ENCODE results near the gene CDC25A. TPM values are rescaled to one million over a fixed set of nuclear protein-coding genes. Genes with fewer than 3 reads are reported as not detected.
A peak's percentile ranks its signal among the peaks of the same experiment; 100 is the strongest.

The CDC25A gene
- 10 to 100 TPM; 32.5 to 33.9 TPM for total RNA-seq

- DNase-seq (peak; percentile 98), ATAC-seq (peak; percentile 99)
- Mint-ChIP-seq H3K27me3 (peaks cover 7% of the 10 kb centered on the region), H3K4me3 (peak within 1 kb of the TSS; percentile 96), H3K4me1 (peaks cover 15% of the 10 kb centered on the region), H3K9me3 (ENCODE audit: low read depth) (no peaks in the 10 kb centered on the region), H3K27ac (peak within 1 kb of the TSS; percentile 79), H3K36me3 (ENCODE audit: low read depth) (peaks cover 39% of the 10 kb centered on the region)
- CTCF ChIA-PET, result interaction anchor here (0.6 to 2.2 kb wide), 4 partner anchors 248 to 572 kb away, joined by 3 to 7 read pairs (median 3); no protein-coding TSS in a partner anchor
- POLR2A ChIA-PET, result interaction anchor here (0.6 to 1.5 kb wide), 9 partner anchors 52 to 818 kb away, joined by 3 to 9 read pairs (median 3); partner anchors contain the start of genes CCDC51, PFKFB4, TMA7 and WDR6
- intact Hi-C loops (cut with DNase I, micrococcal nuclease), result loop anchor here (1.0 to 5.0 kb wide), 22 partner anchors 53 to 906 kb away; partner anchors contain the start of genes NME6 (in 2 of the 2), ZNF589 (in 2 of the 2), CCDC51 (in 1 of the 2) and DHX30 (in 1 of the 2)
Measured at GRCh38 chr3:48188266-48189201, at the start of gene CDC25A. TSS of gene CDC25A (minus strand) at chr3:48188417. CDS start at chr3:48187947, 470 bp downstream.

- Mint-ChIP-seq H3K4me3 (no peak overlapping the region), H3K27ac (no peak overlapping the region), H3K27me3 (peaks cover 2% of the 10 kb centered on the region), H3K4me1 (peaks cover 11% of the 10 kb centered on the region), H3K36me3 (ENCODE audit: low read depth) (no peaks in the 10 kb centered on the region), H3K9me3 (ENCODE audit: low read depth) (no peaks in the 10 kb centered on the region)
- POLR2A ChIA-PET, result no interaction called here
- DNase-seq, result no peak
- no peak for ATAC-seq
- CTCF ChIA-PET, result interaction anchor here (0.6 to 8.1 kb wide), 2 partner anchors 200 to 367 kb away, joined by 3 to 56 read pairs; no protein-coding TSS in a partner anchor
- intact Hi-C loops (cut with DNase I, micrococcal nuclease), result no loop called here
Measured at GRCh38 chr3:48236531-48236930, 48.3 kb upstream of the CDC25A start.

GRCh38 chr3:48233542-48233941 lies 45.3 kb upstream of the CDC25A start:
- intact Hi-C loops (cut with DNase I, micrococcal nuclease), result loop anchor here in 1 of 2 experiments (2.0 kb wide), 1 partner anchor 315 kb away; no protein-coding TSS in a partner anchor
- CTCF ChIA-PET, result interaction anchor here (0.6 to 8.1 kb wide), 4 partner anchors 119 to 206 kb away, joined by 3 to 56 read pairs (median 3); partner anchors contain the start of gene CCDC51
- POLR2A ChIA-PET, result interaction anchor here (0.5 kb wide), 1 partner anchor 11 kb away, joined by 4 read pairs; no protein-coding TSS in a partner anchor

GRCh38 chr3:48232734-48233133 lies 44.5 kb upstream of the CDC25A start:
- Mint-ChIP-seq H3K27me3 (peaks cover 2% of the 10 kb centered on the region), H3K4me1 (peaks cover 6% of the 10 kb centered on the region), H3K4me3 (no peak overlapping the region), H3K9me3 (ENCODE audit: low read depth) (no peaks in the 10 kb centered on the region), H3K27ac (no peak overlapping the region), H3K36me3 (ENCODE audit: low read depth) (no peaks in the 10 kb centered on the region)
- ChIA-PET POLR2A (no interaction called here), CTCF (interaction anchor here (0.7 to 8.1 kb wide), 4 partner anchors 8 to 558 kb away, joined by 3 to 56 read pairs (median 4); partner anchors contain the start of genes CCDC51, TMA7 and ZNF589)
- DNase-seq, result peak; percentile 81
- peak; percentile 98 for ATAC-seq
- intact Hi-C loops (cut with DNase I, micrococcal nuclease), result loop anchor here (1.0 to 2.0 kb wide), 2 partner anchors 204 to 316 kb away; no protein-coding TSS in a partner anchor

More at GRCh38 chr3:48233542-48233941, 45.3 kb upstream of the CDC25A start:
- no peaks in the 10 kb centered on the region for H3K9me3 Mint-ChIP-seq (ENCODE audit: low read depth)
- DNase-seq (no peak), ATAC-seq (no peak)
- peaks cover 6% of the 10 kb centered on the region for H3K4me1 Mint-ChIP-seq
- H3K4me3 Mint-ChIP-seq, result no peak overlapping the region
- H3K27ac Mint-ChIP-seq, result no peak overlapping the region
- no peaks in the 10 kb centered on the region for H3K36me3 Mint-ChIP-seq (ENCODE audit: low read depth)
- H3K27me3 Mint-ChIP-seq, result peaks cover 2% of the 10 kb centered on the region

GRCh38 chr3:48232232-48232631 lies 44.0 kb upstream of the CDC25A start:
- Mint-ChIP-seq H3K9me3 (ENCODE audit: low read depth) (no peaks in the 10 kb centered on the region), H3K27ac (no peak overlapping the region), H3K4me3 (no peak overlapping the region), H3K27me3 (peaks cover 3% of the 10 kb centered on the region), H3K36me3 (ENCODE audit: low read depth) (no peaks in the 10 kb centered on the region), H3K4me1 (peaks cover 7% of the 10 kb centered on the region)
- intact Hi-C loops (cut with DNase I, micrococcal nuclease), result loop anchor here (1.0 to 2.0 kb wide), 2 partner anchors 204 to 317 kb away; no protein-coding TSS in a partner anchor
- ChIA-PET POLR2A (no interaction called here), CTCF (interaction anchor here (0.7 to 8.1 kb wide), 4 partner anchors 8 to 559 kb away, joined by 3 to 56 read pairs (median 4); partner anchors contain the start of genes CCDC51, TMA7 and ZNF589)
- DNase-seq, result no peak
- ATAC-seq, result no peak

- Mint-ChIP-seq H3K4me1 (peaks cover 4% of the 10 kb centered on the region), H3K36me3 (ENCODE audit: low read depth) (no peaks in the 10 kb centered on the region), H3K27ac (no peak overlapping the region), H3K9me3 (ENCODE audit: low read depth) (no peaks in the 10 kb centered on the region), H3K27me3 (peaks cover 2% of the 10 kb centered on the region), H3K4me3 (no peak overlapping the region)
- intact Hi-C loops (cut with DNase I, micrococcal nuclease), result no loop called here
- no peak for ATAC-seq
- no peak for DNase-seq
- ChIA-PET POLR2A (no interaction called here), CTCF (interaction anchor here (0.7 to 1.2 kb wide), 4 partner anchors 9 to 212 kb away, joined by 3 to 5 read pairs (median 4); partner anchors contain the start of gene CCDC51)
Measured at GRCh38 chr3:48226939-48227338, 38.7 kb upstream of the CDC25A start.

GRCh38 chr3:48225587-48225986 lies 37.4 kb upstream of the CDC25A start:
- H3K4me1 Mint-ChIP-seq, result peaks cover 4% of the 10 kb centered on the region
- DNase-seq (no peak), ATAC-seq (no peak)
- H3K36me3 Mint-ChIP-seq (ENCODE audit: low read depth), result no peaks in the 10 kb centered on the region
- intact Hi-C loops (cut with DNase I, micrococcal nuclease), result no loop called here
- H3K4me3 Mint-ChIP-seq, result no peak overlapping the region
- H3K9me3 Mint-ChIP-seq (ENCODE audit: low read depth), result no peaks in the 10 kb centered on the region
- H3K27me3 Mint-ChIP-seq, result peaks cover 2% of the 10 kb centered on the region
- no peak overlapping the region for H3K27ac Mint-ChIP-seq
- POLR2A ChIA-PET, result no interaction called here
- CTCF ChIA-PET, result no interaction called here

GRCh38 chr3:48222616-48223513 lies 34.6 kb upstream of the CDC25A start, which contains the start of gene CAMP:
TSS of gene CAMP (plus strand) at chr3:48223495. CDS start at chr3:48223512, 17 bp downstream.
- DNase-seq (no peak), ATAC-seq (no peak)
- H3K27me3 Mint-ChIP-seq, result peaks cover 2% of the 10 kb centered on the region
- ChIA-PET CTCF (interaction anchor here (0.6 kb wide), 1 partner anchor 59 kb away, joined by 3 read pairs; no protein-coding TSS in a partner anchor), POLR2A (no interaction called here)
- no peak within 1 kb of the TSS for H3K27ac Mint-ChIP-seq
- peaks cover 4% of the 10 kb centered on the region for H3K4me1 Mint-ChIP-seq
- no peaks in the 10 kb centered on the region for H3K9me3 Mint-ChIP-seq (ENCODE audit: low read depth)
- H3K36me3 Mint-ChIP-seq (ENCODE audit: low read depth), result no peaks in the 10 kb centered on the region
- H3K4me3 Mint-ChIP-seq, result no peak within 1 kb of the TSS
- intact Hi-C loops (cut with DNase I, micrococcal nuclease), result no loop called here

- ATAC-seq, result no peak
- no peaks in the 10 kb centered on the region for H3K4me1 Mint-ChIP-seq
- POLR2A ChIA-PET, result no interaction called here
- CTCF ChIA-PET, result interaction anchor here (0.5 kb wide), 1 partner anchor 27 kb away, joined by 3 read pairs; no protein-coding TSS in a partner anchor
- H3K27ac Mint-ChIP-seq, result no peak overlapping the region
- no peaks in the 10 kb centered on the region for H3K36me3 Mint-ChIP-seq (ENCODE audit: low read depth)
- DNase-seq, result no peak
- no peaks in the 10 kb centered on the region for H3K27me3 Mint-ChIP-seq
- H3K4me3 Mint-ChIP-seq, result no peak overlapping the region
- H3K9me3 Mint-ChIP-seq (ENCODE audit: low read depth), result no peaks in the 10 kb centered on the region
- intact Hi-C loops (cut with DNase I, micrococcal nuclease), result no loop called here
Measured at GRCh38 chr3:48220746-48221145, 32.5 kb upstream of the CDC25A start.

GRCh38 chr3:48219543-48219942 lies 31.3 kb upstream of the CDC25A start:
- Mint-ChIP-seq H3K27ac (no peak overlapping the region), H3K4me3 (no peak overlapping the region), H3K27me3 (no peaks in the 10 kb centered on the region), H3K4me1 (no peaks in the 10 kb centered on the region), H3K9me3 (ENCODE audit: low read depth) (no peaks in the 10 kb centered on the region), H3K36me3 (ENCODE audit: low read depth) (no peaks in the 10 kb centered on the region)
- intact Hi-C loops (cut with DNase I, micrococcal nuclease), result no loop called here
- no peak for DNase-seq
- CTCF ChIA-PET, result interaction anchor here (0.5 kb wide), 1 partner anchor 124 kb away, joined by 3 read pairs; no protein-coding TSS in a partner anchor
- ATAC-seq, result no peak
- POLR2A ChIA-PET, result no interaction called here
